SK-N-SH treated with all-trans-retinoic acid at 6 μM for 48 hours (cell line): ENCODE data around the gene AOPEP.

Experiments used
- ATAC-seq: fragments of 200-7000 bp; cut with Tn5 transposase; 3 replicates; pipeline ENCODE4 v1.9.1; 2020; ENCODE audit warnings: mild to moderate bottlenecking, moderate library complexity
- ARNTL ChIP-seq: fragments of 450-650 bp; formaldehyde crosslinking; IDR thresholded peaks from 2 replicates; pipeline ENCODE4 v1.5.0; 2020; ENCODE audit warnings: low read depth, mild to moderate bottlenecking, moderate library complexity, borderline replicate concordance
- CREB5 ChIP-seq: fragments of 250-450 bp; sonication (Bioruptor Pico); IDR thresholded peaks from 2 replicates; pipeline ENCODE4 v1.5.1; 2020; ENCODE audit warnings: low read depth, mild to moderate bottlenecking, moderate library complexity
- CSDC2 ChIP-seq: fragments of 250-450 bp; sonication (Bioruptor Pico); IDR thresholded peaks from 2 replicates; pipeline ENCODE4 v1.5.0; 2020; ENCODE audit warnings: mild to moderate bottlenecking, moderate library complexity
- ESRRG ChIP-seq: fragments of 250-450 bp; sonication (Bioruptor Pico); IDR thresholded peaks from 2 replicates; pipeline ENCODE4 v1.6.1; 2021; ENCODE audit warnings: mild to moderate bottlenecking
- ISL1 ChIP-seq: fragments of 250-450 bp; sonication (Bioruptor Pico); IDR thresholded peaks from 2 replicates; pipeline ENCODE4 v2.1.2; 2022; ENCODE audit warnings: mild to moderate bottlenecking, moderate library complexity
- OSR1 ChIP-seq: fragments of 250-450 bp; sonication (Bioruptor Pico); IDR thresholded peaks from 2 replicates; pipeline ENCODE4 v1.8.0; 2022; ENCODE audit warnings: moderate library complexity, mild to moderate bottlenecking, inconsistent platforms
- POU6F1 ChIP-seq: fragments of 250-450 bp; sonication (Bioruptor Pico); IDR thresholded peaks from 2 replicates; pipeline ENCODE4 v1.8.0; 2021; ENCODE audit warnings: low read depth, mild to moderate bottlenecking, moderate library complexity, borderline replicate concordance
- PPARA ChIP-seq: fragments of 250-450 bp; sonication (Bioruptor Pico); IDR thresholded peaks from 2 replicates; pipeline ENCODE4 v1.5.0; 2020; ENCODE audit warnings: mild to moderate bottlenecking, borderline replicate concordance
- RARB ChIP-seq: fragments of 250-450 bp; sonication (Bioruptor Pico); IDR thresholded peaks from 2 replicates; pipeline ENCODE4 v1.8.0; 2021; ENCODE audit warnings: mild to moderate bottlenecking, moderate library complexity
- SNAI2 ChIP-seq: fragments of 250-450 bp; sonication (Bioruptor Pico); IDR thresholded peaks from 2 replicates; pipeline ENCODE4 v1.5.0; 2020; ENCODE audit warnings: mild to moderate bottlenecking, moderate library complexity
- TCF4 ChIP-seq: fragments of 250-450 bp; sonication (Bioruptor Pico); IDR thresholded peaks from 2 replicates; pipeline ENCODE4 v1.8.0; 2021; ENCODE audit warnings: mild to moderate bottlenecking, moderate library complexity, borderline replicate concordance
- TOX ChIP-seq: fragments of 250-450 bp; sonication (Bioruptor Pico); IDR thresholded peaks from 2 replicates; pipeline ENCODE4 v1.8.0; 2021; ENCODE audit warnings: mild to moderate bottlenecking, moderate library complexity, borderline replicate concordance
- TSHZ2 ChIP-seq: fragments of 250-450 bp; sonication (Bioruptor Pico); IDR thresholded peaks from 2 replicates; pipeline ENCODE4 v1.5.0; 2020; ENCODE audit warnings: mild to moderate bottlenecking, moderate library complexity
- ZC3H10 ChIP-seq: fragments of 250-450 bp; sonication (Bioruptor Pico); IDR thresholded peaks from 2 replicates; pipeline ENCODE4 v1.5.1; 2021; ENCODE audit warnings: mild to moderate bottlenecking, moderate library complexity
- ZFP3 ChIP-seq: fragments of 250-450 bp; sonication (Bioruptor Pico); IDR thresholded peaks from 2 replicates; pipeline ENCODE4 v1.5.0; 2020; ENCODE audit warnings: mild to moderate bottlenecking, moderate library complexity
- ZFP30 ChIP-seq: fragments of 450-650 bp; formaldehyde crosslinking; IDR thresholded peaks from 2 replicates; pipeline ENCODE4 v1.5.0; 2022; ENCODE audit warnings: mild to moderate bottlenecking, moderate library complexity
- ZNF565 ChIP-seq: fragments of 450-650 bp; formaldehyde crosslinking; conservative IDR thresholded peaks from 2 replicates; pipeline ENCODE4 v1.5.0; 2020; ENCODE audit warnings: low read depth, mild to moderate bottlenecking, moderate library complexity
- ZNF8 ChIP-seq: fragments of 450-650 bp; formaldehyde crosslinking; IDR thresholded peaks from 2 replicates; pipeline ENCODE4 v1.5.0; 2020; ENCODE audit warnings: mild to moderate bottlenecking, moderate library complexity
- TF ChIP-seq, protein P1 (sequence below): fragments of 250-450 bp; sonication (Bioruptor Pico); IDR thresholded peaks from 2 replicates; pipeline ENCODE4 v1.5.1; 2021; ENCODE audit warnings: mild to moderate bottlenecking, moderate library complexity
- TF ChIP-seq, protein P2 (sequence below): fragments of 250-450 bp; sonication (Bioruptor Pico); IDR thresholded peaks from 2 replicates; pipeline ENCODE4 v1.8.0; 2020; ENCODE audit warnings: mild to moderate bottlenecking, moderate library complexity, borderline replicate concordance

The AOPEP gene

DNA sequence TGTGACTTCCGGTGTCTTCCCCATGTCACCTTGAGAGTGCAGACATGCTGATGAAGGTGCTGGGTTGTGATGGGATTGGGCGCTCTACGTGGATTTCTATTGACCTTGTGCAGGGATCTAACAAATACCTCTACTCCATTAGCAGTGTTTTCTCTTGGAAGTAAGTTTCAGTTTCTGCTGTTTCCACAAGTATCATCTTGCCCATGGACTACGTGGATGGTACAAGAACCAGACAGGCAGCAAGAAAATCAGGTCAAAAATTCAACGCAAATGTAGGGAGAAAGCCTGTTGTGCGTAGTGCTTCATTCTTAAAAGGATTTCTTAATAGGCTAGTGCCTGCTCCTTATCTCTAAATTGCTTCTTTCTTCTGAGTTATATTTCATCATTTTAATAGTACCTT is 60.8 kb downstream of the AOPEP start:
- TF ChIP-seq ZFP3 (CRISPR knock-in tag) (no peak), TSHZ2 (CRISPR knock-in tag) (no peak), POU6F1 (CRISPR knock-in tag) (no peak), ZFP30 (CRISPR knock-in tag) (no peak), TCF4 (no peak), TOX (CRISPR knock-in tag) (no peak), ZC3H10 (no peak), ESRRG (no peak), CSDC2 (no peak), ARNTL (CRISPR knock-in tag) (no peak), SNAI2 (CRISPR knock-in tag) (no peak)
- TF ChIP-seq, all 23 proteins: peak for 0
- no peak for ATAC-seq

DNA sequence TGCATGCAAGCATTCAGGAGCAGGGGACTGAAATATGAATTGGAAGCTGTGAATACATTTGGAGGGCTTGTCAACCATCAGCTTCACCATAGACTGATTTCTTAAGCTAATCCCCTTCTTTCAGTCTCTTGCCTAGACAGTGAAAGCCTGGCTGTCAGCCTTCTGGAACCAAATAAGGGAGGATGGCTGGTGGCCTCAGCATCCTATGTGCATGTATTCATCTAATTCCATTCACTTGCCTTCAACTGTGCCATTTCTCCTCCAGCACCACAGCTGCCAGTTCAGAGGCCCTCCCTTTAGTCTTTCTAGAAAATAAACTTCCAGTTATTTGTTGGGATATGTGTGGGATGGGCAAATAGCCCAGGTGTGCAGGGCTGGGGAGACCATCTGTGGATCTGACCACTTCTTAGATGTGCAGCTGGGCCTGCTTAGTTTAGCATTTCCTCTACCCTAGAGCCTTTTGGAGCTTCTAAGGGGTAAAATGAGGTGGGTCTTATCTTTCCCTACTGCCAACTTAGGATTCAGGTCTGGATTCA is 62.1 kb downstream of the AOPEP start:
- TF ChIP-seq ZNF565 (CRISPR knock-in tag) (no peak), ESRRG (no peak), RARB (CRISPR knock-in tag) (no peak), ISL1 (CRISPR knock-in tag) (no peak), ZNF8 (CRISPR knock-in tag) (no peak)
- TF ChIP-seq, protein P1, sequence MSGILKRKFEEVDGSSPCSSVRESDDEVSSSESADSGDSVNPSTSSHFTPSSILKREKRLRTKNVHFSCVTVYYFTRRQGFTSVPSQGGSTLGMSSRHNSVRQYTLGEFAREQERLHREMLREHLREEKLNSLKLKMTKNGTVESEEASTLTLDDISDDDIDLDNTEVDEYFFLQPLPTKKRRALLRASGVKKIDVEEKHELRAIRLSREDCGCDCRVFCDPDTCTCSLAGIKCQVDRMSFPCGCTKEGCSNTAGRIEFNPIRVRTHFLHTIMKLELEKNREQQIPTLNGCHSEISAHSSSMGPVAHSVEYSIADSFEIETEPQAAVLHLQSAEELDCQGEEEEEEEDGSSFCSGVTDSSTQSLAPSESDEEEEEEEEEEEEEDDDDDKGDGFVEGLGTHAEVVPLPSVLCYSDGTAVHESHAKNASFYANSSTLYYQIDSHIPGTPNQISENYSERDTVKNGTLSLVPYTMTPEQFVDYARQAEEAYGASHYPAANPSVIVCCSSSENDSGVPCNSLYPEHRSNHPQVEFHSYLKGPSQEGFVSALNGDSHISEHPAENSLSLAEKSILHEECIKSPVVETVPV (CRISPR knock-in tag): no peak
- TF ChIP-seq, all 23 proteins: peak for 0
- ATAC-seq: no peak

GRCh38 chr9:94791435-94791834 is 64.9 kb downstream of the AOPEP start:
- ATAC-seq: no peak
- no peak for TF ChIP-seq ISL1 (CRISPR knock-in tag)
- no peak for TF ChIP-seq CSDC2
- TF ChIP-seq ZNF8 (CRISPR knock-in tag): no peak
- TF ChIP-seq ZC3H10: no peak
- TF ChIP-seq PPARA: no peak
- TF ChIP-seq TSHZ2 (CRISPR knock-in tag): no peak
- TF ChIP-seq, protein P2, sequence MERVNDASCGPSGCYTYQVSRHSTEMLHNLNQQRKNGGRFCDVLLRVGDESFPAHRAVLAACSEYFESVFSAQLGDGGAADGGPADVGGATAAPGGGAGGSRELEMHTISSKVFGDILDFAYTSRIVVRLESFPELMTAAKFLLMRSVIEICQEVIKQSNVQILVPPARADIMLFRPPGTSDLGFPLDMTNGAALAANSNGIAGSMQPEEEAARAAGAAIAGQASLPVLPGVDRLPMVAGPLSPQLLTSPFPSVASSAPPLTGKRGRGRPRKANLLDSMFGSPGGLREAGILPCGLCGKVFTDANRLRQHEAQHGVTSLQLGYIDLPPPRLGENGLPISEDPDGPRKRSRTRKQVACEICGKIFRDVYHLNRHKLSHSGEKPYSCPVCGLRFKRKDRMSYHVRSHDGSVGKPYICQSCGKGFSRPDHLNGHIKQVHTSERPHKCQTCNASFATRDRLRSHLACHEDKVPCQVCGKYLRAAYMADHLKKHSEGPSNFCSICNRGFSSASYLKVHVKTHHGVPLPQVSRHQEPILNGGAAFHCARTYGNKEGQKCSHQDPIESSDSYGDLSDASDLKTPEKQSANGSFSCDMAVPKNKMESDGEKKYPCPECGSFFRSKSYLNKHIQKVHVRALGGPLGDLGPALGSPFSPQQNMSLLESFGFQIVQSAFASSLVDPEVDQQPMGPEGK (CRISPR knock-in tag): no peak
- TF ChIP-seq, protein P1 (CRISPR knock-in tag): no peak
- no peak for TF ChIP-seq ARNTL (CRISPR knock-in tag)
- no peak for TF ChIP-seq TOX (CRISPR knock-in tag)
- TF ChIP-seq ESRRG: no peak
- TF ChIP-seq SNAI2 (CRISPR knock-in tag): no peak
- TF ChIP-seq ZNF565 (CRISPR knock-in tag): no peak
- no peak for TF ChIP-seq ZFP3 (CRISPR knock-in tag)
- no peak for TF ChIP-seq CREB5 (CRISPR knock-in tag)
- TF ChIP-seq ZFP30 (CRISPR knock-in tag): no peak
- no peak for TF ChIP-seq OSR1 (CRISPR knock-in tag)
